NCI-H2107 treated with DMSO at 0.1 percent for 48 hours (cell line): ENCODE data around the gene NOP58.
"Not testable (repeated sequence)": the region's sequence is repeated elsewhere in the genome, so short reads cannot be mapped to it uniquely, and the experiment has no call there.

ENCODE experiments used
- DNase-seq: peaks from one replicate; lab custom pipeline; 2025; ENCODE audit not compliant: unreplicated experiment; lab: John Stamatoyannopoulos, UW

Gene NOP58

GRCh38 chr2:202299712-202300111 is 34.1 kb downstream of the NOP58 start:
- DNase-seq = no peak

- DNase-seq = no peak
These were observed 40.5 kb downstream of the NOP58 start for GRCh38 chr2:202306034-202306433.

- no peak for DNase-seq
These were observed 42.1 kb downstream of the NOP58 start for GRCh38 chr2:202307690-202308089.

GRCh38 chr2:202311823-202312388 is 46.3 kb downstream of the NOP58 start:
- DNase-seq = no peak

GRCh38 chr2:202314116-202314515 is 48.6 kb downstream of the NOP58 start:
- no peak for DNase-seq

GRCh38 chr2:202317080-202317857 is 51.7 kb downstream of the NOP58 start:
- peak; percentile 11 for DNase-seq

GRCh38 chr2:202320362-202320761 is 54.8 kb downstream of the NOP58 start:
- DNase-seq = not testable (repeated sequence)

GRCh38 chr2:202322435-202322834 is 56.9 kb downstream of the NOP58 start:
- DNase-seq = no peak

- no peak for DNase-seq
These were observed 62.3 kb downstream of the NOP58 start for GRCh38 chr2:202327858-202328257.

- no peak for DNase-seq
These were observed 70.4 kb downstream of the NOP58 start for GRCh38 chr2:202335791-202336467.

GRCh38 chr2:202337151-202337550 is 71.6 kb downstream of the NOP58 start:
- DNase-seq = no peak

GRCh38 chr2:202337706-202338346 is 72.3 kb downstream of the NOP58 start:
- no peak for DNase-seq

- no peak for DNase-seq
These were observed 73.7 kb downstream of the NOP58 start for GRCh38 chr2:202339071-202339870.

- no peak for DNase-seq
These were observed 78.6 kb downstream of the NOP58 start for GRCh38 chr2:202344178-202344577.

- DNase-seq = no peak
These were observed 80.6 kb downstream of the NOP58 start for GRCh38 chr2:202346180-202346579.
